Kidney epithelial cell (primary cell): Measurements from ENCODE around the gene E2F3. TPM values are rescaled to one million over a fixed set of nuclear protein-coding genes. Genes with fewer than 3 reads are reported as not detected.

Experiments used
- DNase-seq: peaks from one replicate; pipeline ENCODE4 v3.0.0-alpha.2; 2010; ENCODE audit warnings: low read depth
- H3K27me3 ChIP-seq: 2 replicates; pipeline ENCODE4 v1.6.0; 2011; ENCODE audit warnings: low read length; ENCODE audit not compliant: control insufficient read depth, insufficient read depth
- H3K36me3 ChIP-seq: 2 replicates; pipeline ENCODE4 v1.5.1; 2011; ENCODE audit warnings: low read length; ENCODE audit not compliant: control insufficient read depth, insufficient read depth
- H3K4me3 ChIP-seq: 2 replicates; pipeline ENCODE4 v1.5.1; 2011; ENCODE audit warnings: low read depth, mild to moderate bottlenecking, control low read depth, low read length
- CTCF ChIP-seq: IDR thresholded peaks from 2 replicates; pipeline ENCODE4 v1.5.1; 2011; ENCODE audit warnings: mild to moderate bottlenecking, moderate library complexity, low read length, control low read depth, inconsistent platforms; ENCODE audit not compliant: insufficient read depth, poor library complexity, severe bottlenecking
- total RNA-seq: library from RNA; depleted of rRNA; stranded (reverse); fragments of >200 nt; gene quantifications from 2 replicates; pipeline ENCODE4 v1.2.3, GENCODE V29; 2015

Gene E2F3
- total RNA-seq, 1 donor from 2014 or later, result 16.6 TPM

- Histone ChIP-seq H3K4me3 (no peak overlapping the region), H3K36me3 (no peaks in the 10 kb centered on the region), H3K27me3 (no peaks in the 10 kb centered on the region)
- no peak for DNase-seq
- no peak for TF ChIP-seq CTCF
Observed at GRCh38 chr6:20370393-20370792, 31.3 kb upstream of the E2F3 start.

GRCh38 chr6:20370801-20371200, 30.9 kb upstream of the E2F3 start:
- DNase-seq, result no peak
- H3K27me3 ChIP-seq, result no peaks in the 10 kb centered on the region
- no peaks in the 10 kb centered on the region for H3K36me3 ChIP-seq
- TF ChIP-seq CTCF, result no peak
- H3K4me3 ChIP-seq, result no peak overlapping the region

GRCh38 chr6:20375436-20375835, 26.2 kb upstream of the E2F3 start:
- Histone ChIP-seq H3K27me3 (no peaks in the 10 kb centered on the region), H3K4me3 (no peak overlapping the region), H3K36me3 (no peaks in the 10 kb centered on the region)
- TF ChIP-seq CTCF, result no peak
- DNase-seq, result no peak

GRCh38 chr6:20377623-20378265, 23.9 kb upstream of the E2F3 start:
- Histone ChIP-seq H3K27me3 (no peaks in the 10 kb centered on the region), H3K36me3 (no peaks in the 10 kb centered on the region), H3K4me3 (no peak overlapping the region)
- DNase-seq, result peak; percentile 41
- no peak for TF ChIP-seq CTCF

GRCh38 chr6:20379231-20379630, 22.4 kb upstream of the E2F3 start:
- no peak for TF ChIP-seq CTCF
- H3K4me3 ChIP-seq, result no peak overlapping the region
- no peaks in the 10 kb centered on the region for H3K27me3 ChIP-seq
- no peaks in the 10 kb centered on the region for H3K36me3 ChIP-seq
- no peak for DNase-seq

- TF ChIP-seq CTCF, result no peak
- DNase-seq, result no peak
- H3K27me3 ChIP-seq, result no peaks in the 10 kb centered on the region
Observed at GRCh38 chr6:20386218-20386617, 15.5 kb upstream of the E2F3 start.

More at GRCh38 chr6:20386218-20386617, 15.5 kb upstream of the E2F3 start:
- Histone ChIP-seq H3K4me3 (no peak overlapping the region), H3K36me3 (no peaks in the 10 kb centered on the region)
